ENCODE data around the gene KNSTRN. TPM values are rescaled to one million over a fixed set of nuclear protein-coding genes. Genes with fewer than 3 reads are reported as not detected.

Gene KNSTRN
- total and polyA plus RNA-seq, 2 donors (not counting 1 experiment from before 2014, with no cell fraction given), result 22.5 to 30.9 TPM

DNA sequence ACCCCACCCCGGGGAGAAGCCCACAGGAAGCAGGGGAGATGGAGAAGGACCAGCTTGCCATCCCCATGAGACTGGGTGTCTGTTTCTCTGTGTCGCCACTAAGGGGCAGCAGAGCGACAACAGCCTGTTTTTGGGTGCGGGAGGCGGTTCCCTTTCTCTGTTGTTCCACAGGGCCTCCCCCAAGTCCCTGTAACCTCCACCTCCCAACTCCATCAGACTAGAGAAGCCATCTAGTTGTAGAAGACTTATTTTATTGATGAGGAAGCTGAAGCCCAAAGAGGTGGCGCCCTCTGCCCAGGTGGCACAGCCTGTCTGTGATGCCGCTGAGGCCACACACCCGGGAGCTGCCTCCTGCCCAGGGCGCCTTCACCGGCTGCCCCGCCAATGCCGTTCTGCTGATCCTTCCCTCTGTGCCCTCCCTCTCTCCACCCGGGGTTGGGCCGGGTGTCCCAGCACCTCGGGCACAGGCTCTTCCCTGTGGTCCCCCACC lies 37.8 kb upstream of the KNSTRN start:
- Histone ChIP-seq H3K4me2 (ENCODE audit: extremely low read depth, insufficient read depth, low read length) (no peak overlapping the region), H3K27ac (ENCODE audit: insufficient read depth, low read length) (peak overlapping the region; percentile 65)
- TF ChIP-seq, protein P1, sequence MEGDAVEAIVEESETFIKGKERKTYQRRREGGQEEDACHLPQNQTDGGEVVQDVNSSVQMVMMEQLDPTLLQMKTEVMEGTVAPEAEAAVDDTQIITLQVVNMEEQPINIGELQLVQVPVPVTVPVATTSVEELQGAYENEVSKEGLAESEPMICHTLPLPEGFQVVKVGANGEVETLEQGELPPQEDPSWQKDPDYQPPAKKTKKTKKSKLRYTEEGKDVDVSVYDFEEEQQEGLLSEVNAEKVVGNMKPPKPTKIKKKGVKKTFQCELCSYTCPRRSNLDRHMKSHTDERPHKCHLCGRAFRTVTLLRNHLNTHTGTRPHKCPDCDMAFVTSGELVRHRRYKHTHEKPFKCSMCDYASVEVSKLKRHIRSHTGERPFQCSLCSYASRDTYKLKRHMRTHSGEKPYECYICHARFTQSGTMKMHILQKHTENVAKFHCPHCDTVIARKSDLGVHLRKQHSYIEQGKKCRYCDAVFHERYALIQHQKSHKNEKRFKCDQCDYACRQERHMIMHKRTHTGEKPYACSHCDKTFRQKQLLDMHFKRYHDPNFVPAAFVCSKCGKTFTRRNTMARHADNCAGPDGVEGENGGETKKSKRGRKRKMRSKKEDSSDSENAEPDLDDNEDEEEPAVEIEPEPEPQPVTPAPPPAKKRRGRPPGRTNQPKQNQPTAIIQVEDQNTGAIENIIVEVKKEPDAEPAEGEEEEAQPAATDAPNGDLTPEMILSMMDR (conservative IDR thresholded peaks at IDR 0.05 in 1 of 2, IDR thresholded peaks at IDR 0.05 in 1 of 2; ENCODE audit: low read depth in 1 of 2, low read length in 2 of 2), result peak; percentile 74 to 81
- no peak for TF ChIP-seq EZH2 (IDR thresholded peaks at IDR 0.05; ENCODE audit: low read length, missing control alignments)

DNA sequence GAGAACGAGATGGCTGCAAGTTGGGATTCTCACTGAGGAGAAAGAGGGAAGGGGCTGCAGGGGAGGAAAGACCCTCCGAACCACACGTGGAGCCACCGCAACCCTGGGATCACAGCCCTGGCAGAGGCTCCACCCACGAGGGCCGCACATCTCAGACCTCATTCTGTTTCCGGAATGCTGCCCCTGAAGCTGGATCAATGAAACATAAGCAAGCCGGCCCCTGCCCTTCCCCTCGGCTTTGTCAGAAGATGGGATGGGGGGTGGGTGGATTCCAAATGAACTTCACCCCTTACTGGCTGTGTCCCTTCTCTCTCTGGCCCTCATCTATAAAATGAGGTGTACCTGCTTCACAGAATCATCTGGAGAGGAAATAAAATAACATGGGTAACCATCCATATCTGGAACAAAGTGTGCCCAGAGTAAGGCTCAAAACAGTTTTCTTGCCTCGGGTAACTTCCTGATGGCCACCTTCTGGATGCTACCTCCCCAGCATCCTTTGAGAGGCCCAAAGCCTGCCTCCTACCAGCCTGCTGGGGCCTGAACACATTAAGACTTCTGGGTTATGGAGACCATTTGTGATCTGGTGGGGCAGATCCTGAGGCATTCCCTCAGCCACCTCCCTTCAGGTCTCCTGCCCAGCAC lies 37.2 kb upstream of the KNSTRN start:
- Histone ChIP-seq H3K27ac (ENCODE audit: insufficient read depth, low read length) (no peak overlapping the region), H3K4me3 (replicated peaks in 1 of 4; ENCODE audit: control extremely low read depth in 1 of 4, insufficient read depth in 1 of 4, low read depth in 3 of 4, low read length in 4 of 4) (no peak overlapping the region), H3K9ac (ENCODE audit: insufficient read depth, low read length) (no peak overlapping the region), H3K4me1 (ENCODE audit: control insufficient read depth, extremely low read depth, insufficient read depth, low read length) (peaks cover 25% of the 10 kb centered on the region), H3K9me3 (ENCODE audit: control insufficient read depth, insufficient read depth, low read depth, low read length) (no peaks in the 10 kb centered on the region), H3K4me2 (ENCODE audit: extremely low read depth, insufficient read depth, low read length) (no peak overlapping the region), H3K27me3 (ENCODE audit: control insufficient read depth, insufficient read depth, low read length) (no peaks in the 10 kb centered on the region), H4K20me1 (ENCODE audit: control insufficient read depth, extremely low read depth, insufficient read depth, low read length) (no peaks in the 10 kb centered on the region), H3K36me3 (ENCODE audit: control insufficient read depth, insufficient read depth, low read length) (no peaks in the 10 kb centered on the region), H3K79me2 (ENCODE audit: control insufficient read depth, insufficient read depth, low read length) (no peaks in the 10 kb centered on the region), H2AFZ (ENCODE audit: low read length) (no peak overlapping the region)
- no peak for DNase-seq (ENCODE audit: low read depth in 2 of 2)
- TF ChIP-seq, protein P1 (conservative IDR thresholded peaks at IDR 0.05 in 1 of 2, IDR thresholded peaks at IDR 0.05 in 1 of 2; ENCODE audit: low read depth in 1 of 2, low read length in 2 of 2), result no peak
- TF ChIP-seq EZH2 (IDR thresholded peaks at IDR 0.05; ENCODE audit: low read length, missing control alignments), result no peak

More for the DNA sequence above, 37.8 kb upstream of the KNSTRN start:
- Histone ChIP-seq H4K20me1 (ENCODE audit: control insufficient read depth, extremely low read depth, insufficient read depth, low read length) (no peaks in the 10 kb centered on the region), H3K27me3 (ENCODE audit: control insufficient read depth, insufficient read depth, low read length) (no peaks in the 10 kb centered on the region), H3K9me3 (ENCODE audit: control insufficient read depth, insufficient read depth, low read depth, low read length) (no peaks in the 10 kb centered on the region), H3K79me2 (ENCODE audit: control insufficient read depth, insufficient read depth, low read length) (peaks cover 4% of the 10 kb centered on the region), H3K36me3 (ENCODE audit: control insufficient read depth, insufficient read depth, low read length) (no peaks in the 10 kb centered on the region), H3K4me1 (ENCODE audit: control insufficient read depth, extremely low read depth, insufficient read depth, low read length) (peaks cover 26% of the 10 kb centered on the region), H2AFZ (ENCODE audit: low read length) (no peak overlapping the region), H3K4me3 (replicated peaks in 1 of 4; ENCODE audit: control extremely low read depth in 1 of 4, insufficient read depth in 1 of 4, low read depth in 3 of 4, low read length in 4 of 4) (no peak overlapping the region), H3K9ac (ENCODE audit: insufficient read depth, low read length) (no peak overlapping the region)
- peak; percentile 61 to 72 for DNase-seq (ENCODE audit: low read depth in 2 of 2)

DNA sequence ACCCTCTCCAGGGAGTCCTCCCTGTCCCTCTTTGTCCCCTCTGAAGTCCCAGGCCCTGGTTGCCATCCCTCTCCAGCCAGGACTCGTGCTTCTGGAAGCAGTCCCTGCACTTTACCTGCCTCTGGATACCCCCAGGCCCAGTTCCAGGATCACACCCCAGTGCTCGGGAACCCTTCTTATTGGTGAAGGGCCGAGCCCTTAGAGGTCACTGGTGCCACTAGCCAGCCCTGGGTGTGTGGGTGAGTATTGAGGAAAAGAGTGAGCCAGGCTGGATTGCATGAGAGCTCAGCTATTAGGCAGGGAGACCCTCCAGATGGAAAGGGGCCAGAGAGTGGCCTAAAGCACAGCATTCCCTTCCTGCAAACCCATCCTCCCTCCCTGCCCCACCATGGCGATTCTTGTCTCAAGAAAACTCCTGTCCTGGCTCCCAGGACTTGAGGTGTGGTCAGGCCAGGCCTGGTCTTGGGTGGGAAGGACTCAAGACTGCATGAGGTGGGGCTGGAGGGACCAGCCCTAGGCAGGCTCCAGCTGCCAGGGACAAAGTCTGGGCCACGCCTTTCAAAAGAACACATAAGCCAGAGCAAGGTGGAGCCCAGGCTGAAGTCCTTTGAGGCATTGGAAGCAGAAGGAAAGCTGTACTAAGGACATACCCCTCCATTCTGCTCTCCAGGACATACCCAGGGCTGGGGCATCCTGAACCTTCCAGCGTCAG lies 36.5 kb upstream of the KNSTRN start:
- H3K9ac ChIP-seq (ENCODE audit: insufficient read depth, low read length), result no peak overlapping the region
- no peak overlapping the region for H3K27ac ChIP-seq (ENCODE audit: insufficient read depth, low read length)
- H3K9me3 ChIP-seq (ENCODE audit: control insufficient read depth, insufficient read depth, low read depth, low read length), result no peaks in the 10 kb centered on the region
- H3K4me3 ChIP-seq (replicated peaks in 1 of 4; ENCODE audit: control extremely low read depth in 1 of 4, insufficient read depth in 1 of 4, low read depth in 3 of 4, low read length in 4 of 4), result no peak overlapping the region
- H3K4me1 ChIP-seq (ENCODE audit: control insufficient read depth, extremely low read depth, insufficient read depth, low read length), result peaks cover 20% of the 10 kb centered on the region
- no peaks in the 10 kb centered on the region for H3K36me3 ChIP-seq (ENCODE audit: control insufficient read depth, insufficient read depth, low read length)
- no peak overlapping the region for H3K4me2 ChIP-seq (ENCODE audit: extremely low read depth, insufficient read depth, low read length)
- no peaks in the 10 kb centered on the region for H4K20me1 ChIP-seq (ENCODE audit: control insufficient read depth, extremely low read depth, insufficient read depth, low read length)
- DNase-seq (ENCODE audit: low read depth in 2 of 2), result no peak
- TF ChIP-seq, protein P1 (conservative IDR thresholded peaks at IDR 0.05 in 1 of 2, IDR thresholded peaks at IDR 0.05 in 1 of 2; ENCODE audit: low read depth in 1 of 2, low read length in 2 of 2), result no peak
- TF ChIP-seq EZH2 (IDR thresholded peaks at IDR 0.05; ENCODE audit: low read length, missing control alignments), result no peak
- peaks cover 2% of the 10 kb centered on the region for H3K27me3 ChIP-seq (ENCODE audit: control insufficient read depth, insufficient read depth, low read length)
- H2AFZ ChIP-seq (ENCODE audit: low read length), result no peak overlapping the region
- H3K79me2 ChIP-seq (ENCODE audit: control insufficient read depth, insufficient read depth, low read length), result no peaks in the 10 kb centered on the region
